OCI-LY7 (cell line): Measurements from ENCODE around the gene NDUFA13.

Source experiments
- CTCF ChIP-seq: fragments of 200-600 bp; sonication (generic); conservative IDR thresholded peaks from 2 replicates; pipeline ENCODE4 v1.5.1; 2014; ENCODE audit warnings: mild to moderate bottlenecking, antibody characterized with exemption, low read length, moderate library complexity, mixed read lengths
- EZH2phosphoT487 ChIP-seq: fragments of 200-600 bp; sonication (generic); IDR thresholded peaks from 2 replicates; pipeline ENCODE4 v1.6.1; 2018; ENCODE audit warnings: low read depth, borderline replicate concordance, mild to moderate bottlenecking, mixed run types, antibody characterized with exemption, low read length, moderate library complexity, mixed read lengths

DNA sequence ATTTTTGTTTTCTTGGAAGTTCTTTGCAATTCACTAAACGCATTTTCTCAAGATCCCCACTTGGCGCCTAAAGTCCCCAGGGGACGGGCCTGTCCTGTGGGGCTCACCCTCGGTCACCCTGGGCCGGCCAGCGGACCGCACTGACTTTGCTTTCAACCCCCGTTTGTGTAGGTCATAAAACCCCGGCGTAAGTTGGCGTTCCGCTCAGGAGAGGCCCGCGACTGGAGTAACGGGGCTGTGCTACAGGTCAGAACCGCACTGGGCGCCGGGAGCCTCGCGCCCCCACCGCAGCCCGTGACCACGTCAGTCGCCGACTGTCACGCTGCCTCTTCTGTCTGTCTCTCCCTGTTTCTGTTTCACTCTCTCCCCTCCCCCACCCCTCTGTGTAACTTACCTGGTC, 14.2 kb upstream of the NDUFA13 start:
- TF ChIP-seq CTCF (no peak), EZH2phosphoT487 (no peak)
